ENCODE measurements around the gene S100A16.
"Not testable (repeated sequence)": the region's sequence is repeated elsewhere in the genome, so short reads cannot be mapped to it uniquely, and the experiment has no call there.

The S100A16 gene

DNA sequence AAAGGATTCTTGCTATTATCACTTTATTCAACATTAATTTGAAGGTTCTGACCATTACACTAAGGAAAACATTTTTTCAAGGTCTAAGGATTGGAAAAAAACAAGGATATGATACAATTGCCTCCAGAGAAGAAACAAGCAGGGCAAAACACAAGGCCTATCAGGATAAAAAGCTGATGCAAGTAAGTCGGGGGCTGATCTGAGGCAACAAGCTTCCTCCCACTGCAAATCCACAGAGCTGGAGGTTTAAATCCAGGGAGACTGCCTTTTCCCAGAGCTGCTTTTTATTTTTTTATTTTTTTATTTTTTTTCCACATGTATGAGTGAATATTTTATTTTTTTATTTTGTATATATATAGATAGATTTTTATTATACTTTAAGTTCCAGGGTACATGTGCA is 27.9 kb downstream of the S100A16 start:
- no peak for DNase-seq (ENCODE audit: low spot score)

GRCh38 chr1:153583976-153584375 is 29.0 kb downstream of the S100A16 start:
- peak; percentile 1 for DNase-seq (ENCODE audit: low spot score)

- DNase-seq (ENCODE audit: low spot score) = not testable (repeated sequence)
Measured at GRCh38 chr1:153583514-153583913, 29.4 kb downstream of the S100A16 start.

- DNase-seq (ENCODE audit: low spot score) = not testable (repeated sequence)
Measured at GRCh38 chr1:153582836-153583235, 30.1 kb downstream of the S100A16 start.

DNA sequence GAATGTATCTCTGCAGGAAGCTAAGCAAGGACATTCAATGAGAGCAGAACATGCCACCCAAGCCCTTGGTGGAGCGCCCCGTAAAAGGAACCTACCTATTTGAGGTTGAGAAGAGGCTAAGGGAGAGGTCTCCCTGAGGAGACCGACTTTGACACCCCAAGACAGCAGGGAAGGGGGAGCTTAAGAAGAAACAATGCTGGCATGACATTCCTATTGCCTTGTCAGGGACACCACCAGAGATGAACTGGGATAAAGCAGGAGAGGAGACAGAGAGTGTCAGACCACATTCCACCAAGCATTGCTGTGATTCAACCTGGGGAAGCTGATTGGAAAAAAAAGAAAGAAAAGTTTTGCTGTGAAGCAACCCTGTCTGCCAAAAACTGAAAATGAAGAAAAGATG is 34.0 kb downstream of the S100A16 start:
- DNase-seq (ENCODE audit: low spot score) = no peak

DNA sequence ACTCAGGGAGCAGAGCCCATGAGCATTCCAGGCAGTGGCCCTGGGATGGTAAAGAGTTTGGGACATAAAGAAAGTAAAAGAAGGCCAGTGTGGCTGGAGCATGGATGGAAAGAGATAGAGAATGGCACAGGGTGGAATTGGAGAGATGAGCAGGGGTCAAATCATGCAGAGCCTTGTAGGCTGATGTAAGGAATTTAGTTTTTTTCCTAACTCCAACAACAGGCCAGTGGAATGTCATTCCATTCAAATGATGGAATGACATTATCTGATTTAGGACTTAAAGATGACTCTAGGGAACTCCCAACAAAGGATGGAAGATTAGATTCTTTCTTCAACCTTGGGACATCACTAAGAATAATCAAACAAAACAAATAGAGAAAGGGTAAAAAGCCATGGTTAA is 34.4 kb downstream of the S100A16 start:
- DNase-seq (ENCODE audit: low spot score) = peak; percentile 31

DNA sequence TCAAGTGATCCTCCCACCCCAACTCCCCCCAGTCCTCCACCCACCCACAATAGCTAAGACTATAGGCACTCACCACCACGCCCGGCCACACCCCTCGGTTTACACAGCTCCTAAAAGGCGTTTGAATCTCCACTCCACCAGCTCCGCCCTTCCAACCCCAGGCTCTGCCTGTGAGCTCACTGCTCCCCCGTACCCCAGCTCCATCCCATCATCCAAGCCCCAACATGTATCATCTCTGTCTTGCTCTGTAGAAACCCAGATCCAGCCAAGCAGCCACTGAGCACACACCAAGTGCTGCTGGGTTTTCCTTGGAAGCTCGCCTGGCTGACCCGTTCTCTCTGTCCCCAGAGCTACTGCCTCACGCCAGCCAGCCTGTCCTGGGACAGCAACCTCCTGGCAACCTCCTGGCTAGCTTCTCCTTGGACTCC is 35.3 kb downstream of the S100A16 start:
- no peak for DNase-seq (ENCODE audit: low spot score)

DNA sequence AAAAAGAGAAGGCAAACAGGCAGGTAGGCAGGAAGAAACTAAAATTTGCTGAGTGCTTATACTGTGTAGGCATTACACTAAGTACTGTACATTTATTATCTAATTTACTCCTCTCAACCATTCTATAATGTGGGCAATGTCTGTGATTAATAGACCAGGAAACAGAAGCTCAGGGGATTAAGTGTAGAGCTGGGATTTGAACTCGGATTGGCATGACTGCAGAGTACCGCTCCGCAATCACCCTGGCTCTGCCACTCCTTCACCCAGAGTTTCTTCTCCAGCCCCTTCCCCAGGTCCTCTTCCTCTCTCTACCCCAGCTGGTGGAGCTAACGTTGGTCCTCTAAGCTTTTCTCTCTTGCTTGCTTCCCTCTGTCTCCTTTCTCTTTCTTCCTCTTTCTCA is 35.8 kb downstream of the S100A16 start:
- DNase-seq (ENCODE audit: low spot score) = no peak

DNA sequence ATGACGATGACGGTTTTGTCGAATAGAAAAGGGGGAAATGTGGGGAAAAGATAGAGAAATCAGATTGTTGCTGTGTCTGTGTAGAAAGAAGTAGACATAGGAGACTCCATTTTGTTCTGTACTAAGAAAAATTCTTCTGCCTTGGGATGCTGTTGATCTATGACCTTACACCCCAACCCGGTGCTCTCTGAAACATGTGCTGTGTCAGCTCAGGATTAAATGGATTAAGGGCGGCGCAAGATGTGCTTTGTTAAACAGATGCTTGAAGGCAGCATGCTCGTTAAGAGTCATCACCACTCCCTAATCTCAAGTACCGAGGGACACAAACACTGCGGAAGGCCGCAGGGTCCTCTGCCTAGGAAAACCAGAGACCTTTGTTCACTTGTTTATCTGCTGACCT is 37.4 kb downstream of the S100A16 start:
- not testable (repeated sequence) for DNase-seq (ENCODE audit: low spot score)

- DNase-seq (ENCODE audit: low spot score) = not testable (repeated sequence)
Measured at GRCh38 chr1:153575081-153575491, 37.9 kb downstream of the S100A16 start.

DNA sequence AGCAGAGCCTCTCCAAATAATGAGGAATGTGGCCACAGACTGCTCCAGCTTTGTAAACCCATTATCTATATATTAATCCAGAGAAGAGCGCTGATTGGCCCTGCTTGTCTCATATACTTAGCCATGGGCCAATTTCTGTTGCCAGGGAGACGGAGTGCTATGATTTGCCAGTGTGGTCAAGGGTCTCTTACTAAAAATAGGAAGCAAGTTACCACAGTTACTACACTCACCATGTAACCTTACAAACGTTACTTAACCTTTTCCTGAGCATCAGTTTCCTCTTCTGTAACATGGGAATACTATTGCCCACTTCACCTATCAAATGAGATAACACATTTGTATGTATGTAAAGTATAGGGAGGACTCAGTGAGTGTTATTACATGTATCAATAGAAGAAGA is 39.6 kb downstream of the S100A16 start:
- no peak for DNase-seq (ENCODE audit: low spot score)

- peak; percentile 93 for DNase-seq (ENCODE audit: low spot score)
Measured at GRCh38 chr1:153572569-153573015, 40.3 kb downstream of the S100A16 start.

- no peak for DNase-seq (ENCODE audit: low spot score)
Measured at GRCh38 chr1:153571706-153572105, 41.2 kb downstream of the S100A16 start.

GRCh38 chr1:153570874-153571273 is 42.1 kb downstream of the S100A16 start:
- DNase-seq (ENCODE audit: low spot score) = no peak

GRCh38 chr1:153569465-153569864 is 43.5 kb downstream of the S100A16 start:
- no peak for DNase-seq (ENCODE audit: low spot score)

- peak; percentile 97 for DNase-seq (ENCODE audit: low spot score)
Measured at GRCh38 chr1:153568367-153569099, 44.4 kb downstream of the S100A16 start.

- peak; percentile 99 for DNase-seq (ENCODE audit: low spot score)
Measured at GRCh38 chr1:153567621-153568366, 45.1 kb downstream of the S100A16 start.

- peak; percentile 99 for DNase-seq (ENCODE audit: low spot score)
Measured at GRCh38 chr1:153566414-153567371, 46.2 kb downstream of the S100A16 start.

DNA sequence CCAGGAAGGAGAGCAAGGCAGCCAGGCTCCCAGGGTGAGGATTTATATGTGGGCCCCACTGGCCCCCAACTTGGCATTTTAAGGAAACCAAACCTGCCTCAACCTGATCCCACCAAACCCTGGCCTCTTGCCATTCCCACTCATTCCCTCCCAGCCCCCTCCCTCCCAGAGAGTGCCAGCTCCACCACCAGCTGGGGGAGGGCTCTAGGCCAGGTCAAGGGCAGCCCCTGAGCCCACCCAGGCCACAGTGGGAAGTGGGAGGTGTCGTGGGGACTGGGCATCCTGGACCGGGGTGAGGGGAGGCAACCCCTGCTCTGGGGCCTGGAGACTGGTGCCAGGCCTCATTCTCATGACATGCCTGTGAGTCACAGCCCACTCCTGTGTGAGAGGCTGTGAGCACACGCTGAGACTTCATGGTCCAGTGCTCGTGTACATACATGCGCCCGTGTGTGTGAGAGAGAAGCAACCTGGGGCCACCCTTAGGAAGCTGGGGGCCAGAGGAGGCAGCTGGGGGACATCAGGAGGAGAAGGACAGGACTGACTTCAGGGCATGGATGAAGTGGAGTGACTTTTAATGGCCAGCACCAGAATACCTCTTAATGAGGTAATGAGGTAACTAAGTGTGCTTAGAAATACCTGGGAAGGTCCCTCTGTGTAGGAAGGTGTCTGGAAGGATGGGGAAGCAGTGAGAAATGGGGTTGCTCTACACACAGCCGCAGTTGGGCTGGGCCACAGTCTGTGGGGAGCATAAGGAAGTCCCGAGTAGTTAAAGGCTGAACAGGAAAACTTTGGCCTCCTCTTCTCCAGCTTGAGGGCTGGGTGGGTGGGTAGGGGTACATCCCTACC is 47.2 kb downstream of the S100A16 start, which contains the start of gene S100A2:
Gene S100A2, minus strand, starts transcription at position 316 of the 846 bp plus-strand sequence. CDS start 1,967 bp downstream, outside the sequence.
- peak; percentile 99 for DNase-seq (ENCODE audit: low spot score)

- no peak for DNase-seq (ENCODE audit: low spot score)
Measured at GRCh38 chr1:153563991-153564390, 48.9 kb downstream of the S100A16 start.

GRCh38 chr1:153563483-153563901 is 49.4 kb downstream of the S100A16 start:
- DNase-seq (ENCODE audit: low spot score) = no peak

Measured in kidney tubule cell (primary cell).